Gastroesophageal sphincter (tissue), 4 donors: ENCODE data around the gene ZNF841. TPM values are rescaled to one million over a fixed set of nuclear protein-coding genes. Genes with fewer than 3 reads are reported as not detected.
"Not testable (repeated sequence)": the region's sequence is repeated elsewhere in the genome, so short reads cannot be mapped to it uniquely, and the experiment has no call there.

Experiments used
- ATAC-seq: fragments of 150-250 bp; one replicate; pipeline ENCODE4 v1.9.1; 2016; ENCODE audit warnings: mild to moderate bottlenecking, moderate library complexity
- H3K27ac ChIP-seq, 4 donors: fragments of 200-600 bp; sonication (generic) in 3 of 4; 1 replicate in 3 of 4; 2 replicates in 1 of 4; pipeline ENCODE4 v1.5.1; 2016 to 2019
- H3K27me3 ChIP-seq: fragments of 200-600 bp; sonication (generic); one replicate; pipeline ENCODE4 v1.5.1; 2019
- H3K36me3 ChIP-seq, 2 donors: fragments of 200-600 bp; sonication (generic); one replicate each; pipeline ENCODE4 v1.5.1; 2019; ENCODE audit warnings: control low read depth in 1 of 2
- H3K4me1 ChIP-seq, 3 donors: fragments of 200-600 bp; sonication (generic); 1 replicate in 2 of 3; 2 replicates in 1 of 3; pipeline ENCODE4 v1.5.1; 2016 to 2019; ENCODE audit warnings: control low read depth in 2 of 3
- H3K4me3 ChIP-seq, 2 donors: fragments of 200-600 bp; sonication (generic); one replicate each; pipeline ENCODE4 v1.5.1; 2019; ENCODE audit warnings: mild to moderate bottlenecking in 1 of 2, moderate library complexity in 1 of 2
- H3K9me3 ChIP-seq, 3 donors: fragments of 200-600 bp; sonication (generic); one replicate each; pipeline ENCODE4 v1.5.1; 2017 to 2019; ENCODE audit warnings: control low read depth in 2 of 3
- EP300 ChIP-seq: sonication (generic); formaldehyde crosslinking; IDR thresholded peaks from one replicate; pipeline ENCODE4 v1.6.1; 2017; ENCODE audit warnings: antibody characterized with exemption, mild to moderate bottlenecking
- POLR2A ChIP-seq, 2 donors: fragments of 450-650 bp; IDR thresholded peaks; one replicate each; pipeline ENCODE4 v1.6.1; 2017; ENCODE audit warnings: antibody characterized with exemption in 2 of 2, mild to moderate bottlenecking in 2 of 2, moderate library complexity in 1 of 2
- POLR2AphosphoS5 ChIP-seq: sonication (generic); formaldehyde crosslinking; IDR thresholded peaks from one replicate; pipeline ENCODE4 v1.6.1; 2017; ENCODE audit warnings: antibody characterized with exemption
- WGBS, 2 donors: methylation state at CpG; one replicate each; pipeline ENCODE4 v1.1.5; 2018; ENCODE audit warnings: low coverage in 1 of 2; 5-methylcytosine and 5-hydroxymethylcytosine counted together
- total RNA-seq, 4 donors: library from RNA; depleted of rRNA; stranded (reverse); fragments of >200 nt; gene quantifications; one replicate each; pipeline ENCODE4 v1.1.0, GENCODE V29; 2016
- TF ChIP-seq, protein P1 (sequence below), 4 experiments: fragments of 200-600 bp in 2 of 4; fragments of 450-650 bp in 2 of 4; sonication (generic) in 1 of 4; IDR thresholded peaks; one replicate each; pipeline ENCODE4 v1.5.1; 2017 to 2019; ENCODE audit warnings: antibody characterized with exemption in 4 of 4, mild to moderate bottlenecking in 2 of 4, moderate library complexity in 2 of 4

ZNF841 gene
- total RNA-seq, 4 donors from 2014 or later = 12.6 to 26.3 (median 15.9) TPM

DNA sequence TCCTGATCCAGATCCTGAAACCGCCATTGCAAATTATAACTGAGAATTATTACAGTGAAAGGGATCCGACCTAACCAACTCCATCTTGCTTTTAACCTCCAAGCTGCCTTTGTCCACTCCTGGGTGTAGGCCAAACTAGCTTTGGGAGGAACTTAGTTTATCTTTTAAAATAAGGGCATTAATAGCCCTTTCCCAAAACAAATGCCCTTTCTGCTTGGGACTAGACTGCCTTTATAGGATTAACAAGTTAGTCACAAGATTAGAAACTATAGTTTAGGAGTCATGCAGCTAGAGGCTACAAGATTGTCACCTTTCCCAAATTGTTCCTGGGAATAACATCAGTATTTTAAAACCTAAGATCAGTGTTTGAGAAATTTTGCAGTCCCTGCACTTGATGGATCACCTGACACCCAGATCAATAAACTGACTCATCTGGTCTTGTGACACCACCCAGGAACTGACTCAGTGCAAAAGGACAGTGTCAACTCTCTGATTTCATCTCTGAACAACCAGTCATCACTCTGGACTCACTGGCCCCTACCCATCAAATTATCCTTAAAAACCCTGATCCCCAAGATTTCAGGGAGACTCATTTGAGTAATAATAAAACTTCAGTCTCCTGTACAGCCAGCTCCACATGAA is 4.1 kb upstream of the ZNF841 start:
- ATAC-seq = no peak
- Histone ChIP-seq H3K9me3 (peaks cover 0 to 23% (median 0%) of the 10 kb centered on the region in 3 donors), H3K27ac (no peak overlapping the region), H3K4me3 (no peak overlapping the region), H3K27me3 (no peaks in the 10 kb centered on the region), H3K36me3 (no peaks in the 10 kb centered on the region), H3K4me1 (peaks cover 0 to 5% (median 3%) of the 10 kb centered on the region in 3 donors)
- TF ChIP-seq, protein P1, sequence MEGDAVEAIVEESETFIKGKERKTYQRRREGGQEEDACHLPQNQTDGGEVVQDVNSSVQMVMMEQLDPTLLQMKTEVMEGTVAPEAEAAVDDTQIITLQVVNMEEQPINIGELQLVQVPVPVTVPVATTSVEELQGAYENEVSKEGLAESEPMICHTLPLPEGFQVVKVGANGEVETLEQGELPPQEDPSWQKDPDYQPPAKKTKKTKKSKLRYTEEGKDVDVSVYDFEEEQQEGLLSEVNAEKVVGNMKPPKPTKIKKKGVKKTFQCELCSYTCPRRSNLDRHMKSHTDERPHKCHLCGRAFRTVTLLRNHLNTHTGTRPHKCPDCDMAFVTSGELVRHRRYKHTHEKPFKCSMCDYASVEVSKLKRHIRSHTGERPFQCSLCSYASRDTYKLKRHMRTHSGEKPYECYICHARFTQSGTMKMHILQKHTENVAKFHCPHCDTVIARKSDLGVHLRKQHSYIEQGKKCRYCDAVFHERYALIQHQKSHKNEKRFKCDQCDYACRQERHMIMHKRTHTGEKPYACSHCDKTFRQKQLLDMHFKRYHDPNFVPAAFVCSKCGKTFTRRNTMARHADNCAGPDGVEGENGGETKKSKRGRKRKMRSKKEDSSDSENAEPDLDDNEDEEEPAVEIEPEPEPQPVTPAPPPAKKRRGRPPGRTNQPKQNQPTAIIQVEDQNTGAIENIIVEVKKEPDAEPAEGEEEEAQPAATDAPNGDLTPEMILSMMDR (IDR thresholded peaks at IDR 0.05) = no peak
- WGBS, 2 donors = 92% methylated on average over 2 of the region's 2 CpGs

DNA sequence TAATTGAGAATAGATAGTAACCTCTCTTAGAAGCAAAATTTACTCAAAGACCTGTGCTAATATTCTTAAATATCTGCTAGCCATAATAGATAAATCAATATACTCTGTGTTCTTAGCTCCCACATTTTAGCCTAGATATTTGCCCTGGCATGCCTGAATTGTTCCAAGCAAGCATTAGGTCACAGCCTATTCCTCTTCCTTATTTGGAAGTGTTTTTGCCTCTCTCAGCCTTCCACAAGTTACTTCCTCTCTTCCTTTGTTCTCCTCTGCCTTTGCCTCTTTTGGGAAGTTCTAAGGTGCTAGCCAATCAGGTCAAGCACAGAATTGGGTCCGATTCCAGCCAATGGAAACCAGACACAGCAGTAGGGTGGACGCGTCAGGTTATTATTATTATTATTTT is 851 bp upstream of the ZNF841 start:
- H3K27me3 ChIP-seq, ATAC-seq, H3K4me3 ChIP-seq: not testable (repeated sequence)
- H3K9me3 ChIP-seq = peaks cover 0 to 23% (median 0%) of the 10 kb centered on the region in 3 donors
- 97% methylated on average over 3 of the region's 3 CpGs; no CpG with 5 or more reads in 1 of the 2 donors for WGBS, 2 donors
- H3K36me3 ChIP-seq = peaks cover 0 to 20% of the 10 kb centered on the region in 2 donors
- H3K27ac ChIP-seq = peak overlapping the region; percentile 34 to 90 (median 81)
- H3K4me1 ChIP-seq = peaks cover 0 to 37% (median 15%) of the 10 kb centered on the region in 3 donors

DNA sequence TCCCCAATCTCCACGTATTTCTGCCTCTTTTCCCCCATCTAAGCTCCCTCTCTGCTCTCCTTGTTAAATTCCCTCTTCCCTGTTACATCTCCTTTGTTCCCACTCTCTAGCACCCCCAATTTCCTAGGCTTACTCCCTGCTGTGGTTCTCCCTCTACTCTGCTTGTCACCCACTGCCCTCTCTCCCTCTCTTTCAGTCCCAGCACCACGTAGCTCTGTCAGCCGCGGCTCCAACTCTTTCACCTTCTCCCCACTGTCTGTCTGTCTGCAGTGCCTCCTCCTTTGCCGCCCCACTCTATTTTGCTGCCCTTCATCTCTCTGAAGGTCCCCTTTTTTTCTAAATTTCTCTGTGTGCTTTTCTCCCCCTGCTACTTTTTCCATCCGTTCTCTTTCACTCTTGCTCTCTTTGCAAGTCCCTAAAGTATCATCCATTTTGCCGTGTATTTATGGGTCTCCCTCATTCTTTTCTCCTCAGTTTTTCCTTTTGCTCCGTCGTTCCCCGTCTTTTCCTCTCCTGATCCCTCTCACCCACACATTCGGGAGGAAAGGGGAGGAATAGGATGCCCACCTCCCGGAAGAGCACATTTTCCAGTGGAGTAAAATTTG is 937 bp downstream of the ZNF841 start:
- Histone ChIP-seq H3K36me3 (peaks cover 0 to 38% of the 10 kb centered on the region in 2 donors), H3K27ac (peak overlapping the region in 3 of 4 donors; percentile 76 to 90 (median 86)), H3K9me3 (peaks cover 0 to 23% (median 0%) of the 10 kb centered on the region in 3 donors), H3K4me3 (peak overlapping the region; percentile 70 to 95), H3K4me1 (peaks cover 0 to 41% (median 15%) of the 10 kb centered on the region in 3 donors), H3K27me3 (no peaks in the 10 kb centered on the region)
- ATAC-seq = no peak
- TF ChIP-seq, protein P1 (IDR thresholded peaks at IDR 0.05) = no peak
- TF ChIP-seq POLR2AphosphoS5 (no peak), POLR2A (IDR thresholded peaks at IDR 0.05) (no peak), EP300 (no peak)
- 1 to 2% methylated on average over 6 to 8 of the region's 12 CpGs for WGBS, 2 donors

DNA sequence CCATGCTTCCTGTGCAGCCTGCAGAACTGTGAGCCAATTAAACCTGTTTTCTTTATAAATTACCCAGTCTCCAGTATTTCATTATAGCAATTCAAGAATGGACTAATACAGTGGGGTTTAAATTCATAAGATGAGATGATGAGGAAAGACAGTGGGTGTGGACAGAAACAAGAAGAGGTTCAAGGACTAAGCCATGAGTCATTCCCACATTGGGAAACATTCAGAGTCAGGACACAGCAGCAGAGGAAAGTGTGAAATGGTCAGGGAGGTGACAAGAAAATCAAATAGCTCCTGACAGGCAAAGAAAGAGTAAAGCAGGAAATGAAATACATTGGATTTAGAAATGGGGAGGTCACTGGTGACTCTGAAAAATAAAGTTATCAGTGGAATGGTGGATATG is 9.1 kb downstream of the ZNF841 start:
- no peak overlapping the region for H3K27ac ChIP-seq
- peaks cover 0 to 5% (median 0%) of the 10 kb centered on the region in 3 donors for H3K4me1 ChIP-seq
- H3K9me3 ChIP-seq = peaks cover 0 to 4% (median 0%) of the 10 kb centered on the region in 3 donors
- H3K4me3 ChIP-seq = no peak overlapping the region
- no peak for ATAC-seq
- H3K27me3 ChIP-seq = no peaks in the 10 kb centered on the region
- TF ChIP-seq POLR2A (IDR thresholded peaks at IDR 0.05) (no peak), POLR2AphosphoS5 (no peak), EP300 (no peak)
- TF ChIP-seq, protein P1 (IDR thresholded peaks at IDR 0.05) = no peak
- H3K36me3 ChIP-seq = peaks cover 0 to 100% of the 10 kb centered on the region in 2 donors

DNA sequence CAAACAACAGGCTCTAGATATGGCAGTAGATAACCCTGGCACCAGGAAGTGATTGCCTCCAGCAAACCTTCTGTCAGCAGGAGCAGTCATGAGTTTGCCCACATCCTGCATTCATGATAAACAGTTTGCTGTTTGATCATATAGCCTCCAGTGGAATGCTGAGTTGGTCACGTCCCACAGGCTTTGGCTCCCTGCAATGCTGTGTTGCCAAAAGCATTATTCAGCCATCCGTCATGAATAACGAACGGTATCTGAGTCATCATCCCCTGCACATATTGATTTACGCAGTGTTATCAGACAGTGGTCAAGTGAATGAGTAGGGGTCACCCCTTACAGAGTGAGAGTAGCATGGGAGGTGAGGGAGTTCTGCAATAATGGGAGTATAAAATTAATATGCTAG is 25.1 kb downstream of the ZNF841 start:
- Histone ChIP-seq H3K36me3 (peaks cover 30 to 98% of the 10 kb centered on the region in 2 donors), H3K9me3 (peaks cover 0 to 92% (median 2%) of the 10 kb centered on the region in 3 donors)
- WGBS, 2 donors = 95 to 100% methylated on average over 3 to 5 of the region's 5 CpGs

More for the DNA sequence above, 25.1 kb downstream of the ZNF841 start:
- TF ChIP-seq, protein P1 (IDR thresholded peaks at IDR 0.05) = no peak
- TF ChIP-seq POLR2A (IDR thresholded peaks at IDR 0.05) (no peak), POLR2AphosphoS5 (no peak), EP300 (no peak)
- Histone ChIP-seq H3K27me3 (no peaks in the 10 kb centered on the region), H3K4me3 (no peak overlapping the region), H3K4me1 (no peaks in the 10 kb centered on the region), H3K27ac (no peak overlapping the region)
- no peak for ATAC-seq
